Upper lobe of left lung (tissue), 6 donors: Measurements from ENCODE around the gene GFM2. TPM values are rescaled to one million over a fixed set of nuclear protein-coding genes. Genes with fewer than 3 reads are reported as not detected.

Experiments used
- ATAC-seq, 2 donors: fragments of 200-7000 bp; cut with Tn5 transposase; one replicate each; pipeline ENCODE4 v1.9.1; 2022; ENCODE audit warnings: mild to moderate bottlenecking in 2 of 2, moderate library complexity in 2 of 2; ENCODE audit not compliant: low FRiP score in 2 of 2
- DNase-seq, 2 donors: peaks; one replicate each; pipeline ENCODE4 v3.0.0-alpha.2; 2019 to 2020
- H3K27ac ChIP-seq, 4 donors: fragments of 200-600 bp; sonication (generic); one replicate each; pipeline ENCODE4 v1.5.1; 2016 to 2019
- H3K27me3 ChIP-seq, 4 donors: fragments of 200-600 bp; sonication (generic); one replicate each; pipeline ENCODE4 v1.5.1; 2017 to 2019
- H3K36me3 ChIP-seq, 4 donors: fragments of 200-600 bp; sonication (generic); one replicate each; pipeline ENCODE4 v1.5.1; 2016 to 2019
- H3K4me1 ChIP-seq, 4 donors: fragments of 200-600 bp; sonication (generic); one replicate each; pipeline ENCODE4 v1.5.1; 2018 to 2019
- H3K4me3 ChIP-seq, 4 donors: fragments of 200-600 bp; sonication (generic); one replicate each; pipeline ENCODE4 v1.5.1; 2017 to 2019; ENCODE audit warnings: mild to moderate bottlenecking in 2 of 4, moderate library complexity in 1 of 4
- H3K9me3 ChIP-seq, 4 donors: fragments of 200-600 bp; sonication (generic); one replicate each; pipeline ENCODE4 v1.5.1; 2018 to 2019
- EP300 ChIP-seq, 4 donors: sonication (generic); formaldehyde crosslinking; IDR thresholded peaks; one replicate each; pipeline ENCODE4 v1.5.1; 2017; ENCODE audit warnings: antibody characterized with exemption in 4 of 4, control low read depth in 2 of 4
- POLR2A ChIP-seq, 4 donors: fragments of 450-650 bp; IDR thresholded peaks; one replicate each; pipeline ENCODE4 v1.5.1; 2016 to 2017; ENCODE audit warnings: antibody characterized with exemption in 4 of 4, mild to moderate bottlenecking in 2 of 4
- POLR2AphosphoS5 ChIP-seq, 2 donors: sonication (generic); formaldehyde crosslinking; IDR thresholded peaks; one replicate each; pipeline ENCODE4 v1.5.1; 2017; ENCODE audit warnings: antibody characterized with exemption in 2 of 2
- WGBS, 2 donors: methylation state at CpG; one replicate each; pipeline ENCODE4 v1.1.5; 2017 to 2018; 5-methylcytosine and 5-hydroxymethylcytosine counted together
- total RNA-seq, 6 donors: library from RNA; depleted of rRNA in 4 of 6; stranded (reverse); fragments of >200 nt in 4 of 6; gene quantifications; one replicate each; pipeline versions ENCODE4 v1.1.0 to v1.2.1, GENCODE V29; 2016 to 2021
- TF ChIP-seq, protein P1 (sequence below), 6 experiments: fragments of 450-650 bp in 4 of 6; fragments of 200-600 bp in 2 of 6; sonication (generic) in 2 of 6; IDR thresholded peaks; one replicate each; pipeline ENCODE4 v1.5.1; 2016 to 2019; ENCODE audit warnings: antibody characterized with exemption in 6 of 6
- donor health status: DM: no; HTN: no; CAD: no; lungs with moderate emphysema.
- donor health status: DM: no; HTN: yes; CAD: no; lungs with severe emphysema.

Gene GFM2
- total RNA-seq, 6 donors from 2014 or later, result 6.1 to 33.5 (median 16.0) TPM

DNA sequence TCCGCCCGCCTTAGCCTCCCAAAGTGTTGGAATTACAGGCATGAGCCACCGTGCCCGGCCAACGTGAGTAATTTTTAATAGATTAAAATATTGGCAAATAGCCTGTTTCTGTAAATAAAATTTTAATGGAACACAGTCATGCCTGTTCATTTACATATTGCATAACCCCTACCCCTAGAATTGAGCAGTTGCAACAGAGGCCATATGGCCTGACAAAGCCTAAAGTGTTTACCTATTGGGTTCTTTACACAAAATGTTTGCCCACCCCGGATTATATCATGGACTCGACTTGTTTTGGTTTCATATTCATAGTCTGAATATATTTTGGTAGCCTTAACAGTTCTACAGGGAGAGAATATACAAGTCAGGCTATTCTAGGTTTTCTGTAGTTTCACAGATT, 5.4 kb upstream of the GFM2 start:
- peaks cover 3 to 81% (median 62%) of the 10 kb centered on the region in 4 donors for H3K36me3 ChIP-seq
- no peak for DNase-seq
- peak overlapping the region in 1 of 4 donors; percentile 12 for H3K27ac ChIP-seq
- no peak overlapping the region for H3K4me3 ChIP-seq
- no peak for ATAC-seq
- WGBS, 2 donors, result 69 to 70% methylated on average over 7 of the region's 7 CpGs
- H3K4me1 ChIP-seq, result peaks cover 7 to 10% (median 9%) of the 10 kb centered on the region in 4 donors
- no peaks in the 10 kb centered on the region for H3K27me3 ChIP-seq
- TF ChIP-seq POLR2A (IDR thresholded peaks at IDR 0.05) (no peak), POLR2AphosphoS5 (IDR thresholded peaks at IDR 0.05) (no peak), EP300 (IDR thresholded peaks at IDR 0.05) (no peak)
- TF ChIP-seq, protein P1, sequence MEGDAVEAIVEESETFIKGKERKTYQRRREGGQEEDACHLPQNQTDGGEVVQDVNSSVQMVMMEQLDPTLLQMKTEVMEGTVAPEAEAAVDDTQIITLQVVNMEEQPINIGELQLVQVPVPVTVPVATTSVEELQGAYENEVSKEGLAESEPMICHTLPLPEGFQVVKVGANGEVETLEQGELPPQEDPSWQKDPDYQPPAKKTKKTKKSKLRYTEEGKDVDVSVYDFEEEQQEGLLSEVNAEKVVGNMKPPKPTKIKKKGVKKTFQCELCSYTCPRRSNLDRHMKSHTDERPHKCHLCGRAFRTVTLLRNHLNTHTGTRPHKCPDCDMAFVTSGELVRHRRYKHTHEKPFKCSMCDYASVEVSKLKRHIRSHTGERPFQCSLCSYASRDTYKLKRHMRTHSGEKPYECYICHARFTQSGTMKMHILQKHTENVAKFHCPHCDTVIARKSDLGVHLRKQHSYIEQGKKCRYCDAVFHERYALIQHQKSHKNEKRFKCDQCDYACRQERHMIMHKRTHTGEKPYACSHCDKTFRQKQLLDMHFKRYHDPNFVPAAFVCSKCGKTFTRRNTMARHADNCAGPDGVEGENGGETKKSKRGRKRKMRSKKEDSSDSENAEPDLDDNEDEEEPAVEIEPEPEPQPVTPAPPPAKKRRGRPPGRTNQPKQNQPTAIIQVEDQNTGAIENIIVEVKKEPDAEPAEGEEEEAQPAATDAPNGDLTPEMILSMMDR (IDR thresholded peaks at IDR 0.05), result no peak
- H3K9me3 ChIP-seq, result no peaks in the 10 kb centered on the region

DNA sequence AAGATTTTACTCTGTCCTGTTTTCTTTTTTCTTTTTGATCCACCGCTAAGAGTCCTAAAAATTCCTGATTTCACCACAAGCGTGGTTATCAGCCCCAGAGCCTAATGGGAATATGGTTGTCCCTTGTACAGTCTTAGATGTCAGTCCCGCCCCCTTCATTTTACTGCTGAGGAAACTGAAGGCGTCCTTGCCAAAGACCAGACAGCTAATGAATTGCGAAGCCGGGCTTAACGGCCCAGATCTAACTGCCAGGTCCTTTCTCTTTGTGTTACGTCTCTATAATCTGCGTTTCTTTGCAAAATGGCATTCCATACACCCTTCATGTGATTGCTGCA, 629 bp upstream of the GFM2 start:
- Histone ChIP-seq H3K4me1 (peaks cover 21 to 27% (median 25%) of the 10 kb centered on the region in 4 donors), H3K27me3 (no peaks in the 10 kb centered on the region), H3K9me3 (no peaks in the 10 kb centered on the region), H3K36me3 (peaks cover 0 to 36% (median 27%) of the 10 kb centered on the region in 4 donors), H3K4me3 (peak overlapping the region; percentile 73 to 99 (median 95)), H3K27ac (peak overlapping the region; percentile 80 to 88 (median 85))
- 1% methylated on average over 9 of the region's 9 CpGs for WGBS, 2 donors
- ATAC-seq (peak; percentile 32 to 33), DNase-seq (no peak)
- TF ChIP-seq POLR2AphosphoS5 (IDR thresholded peaks at IDR 0.05) (no peak), EP300 (IDR thresholded peaks at IDR 0.05) (no peak), POLR2A (IDR thresholded peaks at IDR 0.05) (no peak)
- TF ChIP-seq, protein P1 (IDR thresholded peaks at IDR 0.05), result no peak

DNA sequence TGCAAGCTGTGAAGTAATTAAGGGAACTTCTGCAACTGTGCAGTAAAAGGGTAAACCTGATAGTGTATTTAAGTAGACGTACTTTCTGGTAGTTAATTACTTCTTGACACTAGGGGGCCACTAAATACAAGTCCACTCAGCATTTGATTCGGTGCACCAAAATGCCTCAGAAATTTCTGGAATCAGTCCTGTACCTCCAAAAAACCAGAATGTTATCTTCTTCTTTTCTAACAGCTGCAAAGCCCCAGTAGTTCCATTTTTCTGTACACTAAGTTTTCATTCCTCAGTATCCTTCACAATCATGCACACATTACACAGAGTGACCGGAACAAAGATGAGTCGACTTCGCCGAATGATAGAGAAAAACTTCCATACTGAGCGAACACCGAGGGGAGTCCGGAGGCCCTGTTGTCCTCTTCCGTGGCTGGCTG, 484 bp downstream of the GFM2 start:
- Histone ChIP-seq H3K27ac (peak overlapping the region; percentile 80 to 88 (median 85)), H3K4me1 (peaks cover 21 to 27% (median 25%) of the 10 kb centered on the region in 4 donors), H3K27me3 (no peaks in the 10 kb centered on the region), H3K4me3 (peak overlapping the region; percentile 73 to 99 (median 95)), H3K9me3 (no peaks in the 10 kb centered on the region), H3K36me3 (peaks cover 0 to 36% (median 22%) of the 10 kb centered on the region in 4 donors)
- ATAC-seq (peak; percentile 83 to 88), DNase-seq (no peak)
- WGBS, 2 donors, result 0 to 1% methylated on average over 10 of the region's 10 CpGs
- TF ChIP-seq, protein P1 (IDR thresholded peaks at IDR 0.05), result peak; percentile 19 to 58 (median 37)
- no peak for TF ChIP-seq POLR2A (IDR thresholded peaks at IDR 0.05)

DNA sequence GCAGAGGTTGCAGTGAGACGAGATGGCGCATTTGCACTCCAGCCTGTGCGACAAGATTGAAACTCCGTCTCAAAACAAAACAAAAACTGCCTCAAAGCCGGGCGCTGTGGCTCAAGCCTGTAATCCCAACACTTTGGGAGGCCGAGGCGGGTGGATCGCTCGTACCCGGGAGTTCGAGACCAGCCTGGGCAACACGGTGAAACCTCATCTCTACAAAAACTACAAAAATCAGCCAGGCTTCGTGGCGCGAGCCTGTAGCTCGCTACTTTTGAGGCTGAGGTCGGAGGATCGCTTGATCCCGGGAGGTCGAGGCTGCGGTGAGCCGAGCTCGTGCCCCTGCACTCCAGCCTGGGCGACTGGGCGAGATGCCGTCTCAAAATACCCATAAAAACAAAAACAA, 988 bp downstream of the GFM2 start:
- ATAC-seq (no peak), DNase-seq (peak in 1 of 2 donors; percentile 46)
- H3K4me1 ChIP-seq, result peaks cover 21 to 27% (median 25%) of the 10 kb centered on the region in 4 donors
- H3K4me3 ChIP-seq, result peak overlapping the region; percentile 73 to 99 (median 95)
- peak overlapping the region in 1 of 4 donors; percentile 88 for H3K27ac ChIP-seq
- no peaks in the 10 kb centered on the region for H3K27me3 ChIP-seq
- H3K9me3 ChIP-seq, result no peaks in the 10 kb centered on the region
- TF ChIP-seq POLR2AphosphoS5 (IDR thresholded peaks at IDR 0.05), result no peak
- 67 to 72% methylated on average over 27 of the region's 27 CpGs for WGBS, 2 donors
- H3K36me3 ChIP-seq, result peaks cover 0 to 31% (median 18%) of the 10 kb centered on the region in 4 donors

DNA sequence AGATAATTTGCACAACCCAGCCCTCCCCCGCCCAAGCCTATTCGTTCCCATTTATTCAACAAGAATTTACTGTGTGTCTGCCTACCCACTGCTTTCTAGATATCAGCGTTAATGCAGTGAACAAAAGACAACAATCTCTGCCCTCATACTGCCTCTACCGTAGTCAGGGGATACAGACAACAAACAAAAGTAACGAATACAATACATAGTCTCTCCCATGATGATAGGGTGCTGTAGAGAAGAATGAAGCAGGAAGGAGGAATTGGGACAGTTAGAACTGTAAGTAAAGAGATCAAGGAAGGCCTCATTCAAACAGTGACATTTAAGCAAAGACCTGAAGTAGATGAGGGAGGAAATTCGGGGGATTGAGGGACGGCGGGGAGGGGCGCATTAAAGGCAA, 1.7 kb downstream of the GFM2 start:
- Histone ChIP-seq H3K36me3 (peaks cover 0 to 29% (median 15%) of the 10 kb centered on the region in 4 donors), H3K4me1 (peaks cover 21 to 27% (median 25%) of the 10 kb centered on the region in 4 donors), H3K27ac (no peak overlapping the region), H3K27me3 (no peaks in the 10 kb centered on the region), H3K4me3 (no peak overlapping the region), H3K9me3 (no peaks in the 10 kb centered on the region)
- DNase-seq (no peak), ATAC-seq (no peak)
- TF ChIP-seq, protein P1 (IDR thresholded peaks at IDR 0.05), result no peak
- TF ChIP-seq POLR2A (IDR thresholded peaks at IDR 0.05) (no peak), POLR2AphosphoS5 (IDR thresholded peaks at IDR 0.05) (no peak), EP300 (IDR thresholded peaks at IDR 0.05) (no peak)
- 74 to 79% methylated on average over 9 of the region's 9 CpGs for WGBS, 2 donors
